ENCODE results near the gene SLC29A3.

SLC29A3 gene

GRCh38 chr10:71388583-71389310 lies 69.7 kb downstream of the SLC29A3 start:
- no peaks in the 10 kb centered on the region for H3F3A ChIP-seq (ENCODE audit: insufficient read depth)
- H3K27ac ChIP-seq (ENCODE audit: low read depth, low read length) = no peak overlapping the region
- no peak overlapping the region for H3K4me3 ChIP-seq (ENCODE audit: insufficient read depth, low read length, poor library complexity, severe bottlenecking)
- no peak for TF ChIP-seq CTCF (IDR thresholded peaks at IDR 0.05; ENCODE audit: insufficient read depth, low read length, poor library complexity, severe bottlenecking)
- H3K36me3 ChIP-seq (ENCODE audit: low read length) = no peaks in the 10 kb centered on the region
- no peak overlapping the region for H3K9ac ChIP-seq (ENCODE audit: low read length)
- H3K79me2 ChIP-seq (ENCODE audit: insufficient read depth, low read length) = no peaks in the 10 kb centered on the region
- no peaks in the 10 kb centered on the region; the same call in 1 of the 2 replicates for H3K27me3 ChIP-seq (ENCODE audit: low read length)
- no peaks in the 10 kb centered on the region for H3K9me2 ChIP-seq (replicated peaks; ENCODE audit: insufficient read depth, low read length)
- no peak overlapping the region for H2AFZ ChIP-seq (ENCODE audit: low read depth, low read length, severe bottlenecking)
- H3K9me3 ChIP-seq (ENCODE audit: insufficient read depth, low read length) = no peaks in the 10 kb centered on the region
- H3K4me2 ChIP-seq (ENCODE audit: low read depth, low read length, poor library complexity, severe bottlenecking) = no peak overlapping the region
- no peaks in the 10 kb centered on the region for H4K20me1 ChIP-seq (ENCODE audit: low read depth, low read length)

DNA sequence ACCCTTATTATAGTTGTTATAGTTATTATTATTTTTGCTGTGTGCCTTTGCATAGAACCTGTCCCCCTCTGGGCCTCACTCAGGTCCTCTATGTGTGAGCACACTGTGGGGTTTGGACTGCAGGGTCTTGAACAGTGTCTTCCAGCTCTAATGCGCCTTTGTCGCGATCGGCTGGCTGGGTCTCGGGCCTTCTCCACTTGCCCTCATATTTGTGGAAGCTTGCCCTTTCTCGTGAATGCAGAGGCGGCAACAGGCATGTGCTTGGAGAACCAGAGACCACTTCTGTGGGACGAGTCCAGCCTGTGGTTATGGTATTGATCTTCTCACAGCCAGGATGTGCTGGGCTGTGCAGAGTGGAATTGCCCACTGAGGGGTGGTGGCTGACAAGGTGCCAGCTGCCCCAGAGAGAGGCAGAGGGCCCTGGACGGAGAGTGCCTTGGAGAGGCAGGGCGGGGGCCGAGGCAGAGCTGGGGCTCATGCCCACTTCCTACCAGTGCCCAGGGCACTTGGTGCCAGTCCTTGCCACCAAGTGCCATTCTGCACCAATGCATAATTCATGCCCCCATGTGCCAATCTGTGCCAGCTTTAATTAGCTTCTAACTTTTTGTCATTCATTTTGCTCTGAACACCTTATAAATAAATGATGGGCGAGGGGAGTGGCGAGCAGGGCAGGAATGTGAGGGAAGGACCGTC lies 70.9 kb downstream of the SLC29A3 start:
- H3K9ac ChIP-seq (ENCODE audit: low read length) = no peak overlapping the region
- no peaks in the 10 kb centered on the region for H4K20me1 ChIP-seq (ENCODE audit: low read depth, low read length)
- H3K9me2 ChIP-seq (replicated peaks; ENCODE audit: insufficient read depth, low read length) = no peaks in the 10 kb centered on the region
- H3K27me3 ChIP-seq (ENCODE audit: low read length) = no peaks in the 10 kb centered on the region; the same call in 1 of the 2 replicates
- TF ChIP-seq CTCF (IDR thresholded peaks at IDR 0.05; ENCODE audit: insufficient read depth, low read length, poor library complexity, severe bottlenecking) (no peak), EZH2phosphoT487 (conservative IDR thresholded peaks at IDR 0.05; ENCODE audit: low read length) (no peak)
- H3K79me2 ChIP-seq (ENCODE audit: insufficient read depth, low read length) = no peaks in the 10 kb centered on the region
- H3K36me3 ChIP-seq (ENCODE audit: low read length) = no peaks in the 10 kb centered on the region
- H3K4me3 ChIP-seq (ENCODE audit: insufficient read depth, low read length, poor library complexity, severe bottlenecking) = no peak overlapping the region
- H3F3A ChIP-seq (ENCODE audit: insufficient read depth) = no peaks in the 10 kb centered on the region
- no peak overlapping the region for H2AFZ ChIP-seq (ENCODE audit: low read depth, low read length, severe bottlenecking)
- no peak overlapping the region for H3K27ac ChIP-seq (ENCODE audit: low read depth, low read length)
- H3K9me3 ChIP-seq (ENCODE audit: insufficient read depth, low read length) = no peaks in the 10 kb centered on the region
- H3K4me2 ChIP-seq (ENCODE audit: low read depth, low read length, poor library complexity, severe bottlenecking) = no peak overlapping the region

DNA sequence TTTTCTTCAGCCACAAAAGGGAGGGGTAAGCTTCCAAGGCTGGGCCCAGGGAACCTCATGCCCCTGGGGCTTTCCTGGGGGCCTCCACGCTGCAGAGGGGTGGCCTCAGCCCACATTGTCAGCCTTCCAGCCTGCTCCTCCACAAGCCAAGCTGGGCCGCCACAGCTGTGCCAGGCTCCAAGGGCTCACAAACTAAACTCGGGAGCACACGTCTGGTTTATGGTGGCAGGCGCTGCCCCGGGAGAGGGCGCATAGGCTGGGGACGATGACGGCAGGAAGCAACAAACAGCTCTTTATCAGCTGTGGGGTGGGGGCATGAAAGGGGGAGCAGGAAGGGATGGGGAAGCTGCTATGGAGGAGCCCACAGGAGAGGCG lies 71.4 kb downstream of the SLC29A3 start:
- H3K79me2 ChIP-seq (ENCODE audit: insufficient read depth, low read length) = no peaks in the 10 kb centered on the region
- no peak overlapping the region for H3K9ac ChIP-seq (ENCODE audit: low read length)
- H3K4me2 ChIP-seq (ENCODE audit: low read depth, low read length, poor library complexity, severe bottlenecking) = no peak overlapping the region
- H3F3A ChIP-seq (ENCODE audit: insufficient read depth) = no peaks in the 10 kb centered on the region
- no peaks in the 10 kb centered on the region for H4K20me1 ChIP-seq (ENCODE audit: low read depth, low read length)
- no peaks in the 10 kb centered on the region for H3K9me2 ChIP-seq (replicated peaks; ENCODE audit: insufficient read depth, low read length)
- no peak overlapping the region for H2AFZ ChIP-seq (ENCODE audit: low read depth, low read length, severe bottlenecking)
- no peak overlapping the region for H3K4me3 ChIP-seq (ENCODE audit: insufficient read depth, low read length, poor library complexity, severe bottlenecking)
- no peaks in the 10 kb centered on the region for H3K36me3 ChIP-seq (ENCODE audit: low read length)
- TF ChIP-seq CTCF (IDR thresholded peaks at IDR 0.05; ENCODE audit: insufficient read depth, low read length, poor library complexity, severe bottlenecking) (no peak), EZH2phosphoT487 (conservative IDR thresholded peaks at IDR 0.05; ENCODE audit: low read length) (no peak)
- H3K27ac ChIP-seq (ENCODE audit: low read depth, low read length) = no peak overlapping the region
- no peaks in the 10 kb centered on the region for H3K9me3 ChIP-seq (ENCODE audit: insufficient read depth, low read length)
- H3K27me3 ChIP-seq (ENCODE audit: low read length) = no peaks in the 10 kb centered on the region; the same call in 1 of the 2 replicates
